Central memory CD8-positive, alpha-beta T cell (primary cell): ENCODE data around the gene ALOX15B.

Experiments used
- ATAC-seq: fragments of 150-1000 bp; cut with Tn5 transposase; replicated peaks from 2 replicates; pipeline ENCODE4 v1.10.0; 2022; ENCODE audit warnings: mild to moderate bottlenecking, moderate FRiP score, moderate number of reproducible peaks; ENCODE audit not compliant: poor library complexity, severe bottlenecking; ENCODE audit errors: extremely low read depth
- DNase-seq, 2 donors: peaks; one replicate each; pipeline ENCODE4 v3.0.0; 2021; ENCODE audit warnings: low spot score in 2 of 2
- H3K27ac Mint-ChIP-seq: one replicate; pipeline ENCODE4 v1.8.0; 2022; ENCODE audit warnings: low read depth, mild to moderate bottlenecking, moderate library complexity, mixed read lengths
- H3K27me3 Mint-ChIP-seq: one replicate; pipeline ENCODE4 v1.8.0; 2022; ENCODE audit warnings: mixed read lengths
- H3K36me3 Mint-ChIP-seq: one replicate; pipeline ENCODE4 v1.8.0; 2022; ENCODE audit warnings: mild to moderate bottlenecking, moderate library complexity, mixed read lengths; ENCODE audit not compliant: insufficient read depth
- H3K4me1 Mint-ChIP-seq: one replicate; pipeline ENCODE4 v1.8.0; 2022; ENCODE audit warnings: mixed read lengths
- H3K4me3 Mint-ChIP-seq: one replicate; pipeline ENCODE4 v1.8.0; 2022; ENCODE audit warnings: mild to moderate bottlenecking, moderate library complexity, mixed read lengths
- H3K9me3 Mint-ChIP-seq: one replicate; pipeline ENCODE4 v1.8.0; 2022; ENCODE audit warnings: mixed read lengths

The ALOX15B gene

DNA sequence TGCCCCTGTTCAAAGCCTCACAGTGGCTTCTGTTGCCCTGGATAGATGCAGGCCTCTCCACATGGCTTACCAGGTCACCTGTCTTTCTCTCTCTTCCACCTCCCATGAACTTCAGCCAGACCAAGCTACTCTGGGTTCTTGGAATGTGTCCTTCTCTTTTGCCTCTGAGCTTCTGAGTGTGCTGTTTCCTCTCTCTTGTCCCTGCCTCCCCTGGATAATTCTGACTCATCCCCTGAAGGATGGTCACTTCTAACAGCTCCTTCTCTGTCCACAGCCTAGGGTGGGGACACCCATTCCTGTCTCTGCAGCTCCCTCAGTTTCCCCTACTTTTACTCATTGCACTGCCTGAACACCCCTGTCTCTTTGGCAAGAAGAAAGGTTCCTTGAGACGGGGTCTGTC is 33.5 kb upstream of the ALOX15B start:
- H3K36me3 Mint-ChIP-seq = no peaks in the 10 kb centered on the region
- no peaks in the 10 kb centered on the region for H3K9me3 Mint-ChIP-seq
- H3K4me3 Mint-ChIP-seq = no peak overlapping the region
- no peak overlapping the region for H3K27ac Mint-ChIP-seq
- ATAC-seq (no peak), DNase-seq (no peak)
- peaks cover 69% of the 10 kb centered on the region for H3K27me3 Mint-ChIP-seq
- H3K4me1 Mint-ChIP-seq = peaks cover 7% of the 10 kb centered on the region

DNA sequence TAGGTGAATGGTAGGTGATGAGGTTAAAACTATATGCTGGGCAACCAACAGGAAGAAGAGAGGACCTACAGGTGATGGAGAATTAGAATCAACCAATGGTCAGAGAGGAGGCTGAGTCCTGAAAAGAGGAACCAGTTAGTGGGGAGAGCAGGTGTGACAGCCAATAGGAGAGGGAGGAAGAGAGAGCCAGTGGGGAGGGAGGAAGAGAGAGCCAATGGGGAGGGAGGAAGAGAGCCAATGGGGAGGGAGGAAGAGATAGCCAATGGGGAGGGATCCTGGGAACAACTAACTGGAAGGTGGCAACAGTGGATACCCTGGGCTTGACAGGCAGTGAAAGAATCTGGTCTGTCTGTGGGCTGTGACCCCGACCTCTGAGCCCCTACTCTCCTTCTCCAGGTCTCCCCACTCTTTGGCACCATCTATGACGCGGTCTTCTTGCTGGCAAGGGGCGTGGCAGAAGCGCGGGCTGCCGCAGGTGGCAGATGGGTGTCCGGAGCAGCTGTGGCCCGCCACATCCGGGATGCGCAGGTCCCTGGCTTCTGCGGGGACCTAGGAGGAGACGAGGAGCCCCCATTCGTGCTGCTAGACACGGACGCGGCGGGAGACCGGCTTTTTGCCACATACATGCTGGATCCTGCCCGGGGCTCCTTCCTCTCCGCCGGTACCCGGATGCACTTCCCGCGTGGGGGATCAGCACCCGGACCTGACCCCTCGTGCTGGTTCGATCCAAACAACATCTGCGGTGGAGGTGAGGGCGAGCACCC is 32.7 kb upstream of the ALOX15B start:
- H3K27ac Mint-ChIP-seq = no peak overlapping the region
- peaks cover 7% of the 10 kb centered on the region for H3K4me1 Mint-ChIP-seq
- H3K27me3 Mint-ChIP-seq = peaks cover 61% of the 10 kb centered on the region
- H3K36me3 Mint-ChIP-seq = no peaks in the 10 kb centered on the region
- DNase-seq (no peak), ATAC-seq (no peak)
- no peak overlapping the region for H3K4me3 Mint-ChIP-seq
- no peaks in the 10 kb centered on the region for H3K9me3 Mint-ChIP-seq

- no peak overlapping the region for H3K4me3 Mint-ChIP-seq
Measured at GRCh38 chr17:8006836-8007680, 31.8 kb upstream of the ALOX15B start.

DNA sequence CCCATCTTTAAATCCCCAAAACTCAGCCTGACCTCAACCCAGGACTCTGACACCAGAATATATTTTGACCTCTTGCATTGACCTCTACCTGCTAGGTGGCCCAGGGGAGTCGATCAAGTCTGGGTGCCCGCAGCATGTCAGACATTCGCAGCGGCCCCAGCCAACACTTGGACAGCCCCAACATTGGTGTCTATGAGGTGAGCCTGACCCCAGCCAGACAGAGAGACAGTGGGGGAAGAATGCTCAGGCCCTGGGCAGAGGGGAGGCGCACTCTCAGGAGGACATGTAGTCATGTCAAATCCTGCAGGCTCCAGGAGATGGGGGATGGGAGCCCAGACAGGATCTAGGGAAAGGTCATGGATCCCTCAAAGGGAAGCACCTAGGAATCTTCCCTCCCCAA is 31.0 kb upstream of the ALOX15B start:
- H3K9me3 Mint-ChIP-seq = no peaks in the 10 kb centered on the region
- H3K4me3 Mint-ChIP-seq = no peak overlapping the region
- ATAC-seq (no peak), DNase-seq (no peak)
- H3K27ac Mint-ChIP-seq = no peak overlapping the region
- H3K27me3 Mint-ChIP-seq = peaks cover 46% of the 10 kb centered on the region
- H3K4me1 Mint-ChIP-seq = no peaks in the 10 kb centered on the region
- H3K36me3 Mint-ChIP-seq = no peaks in the 10 kb centered on the region

More at GRCh38 chr17:8006836-8007680, 31.8 kb upstream of the ALOX15B start:
- DNase-seq (no peak), ATAC-seq (no peak)
- H3K36me3 Mint-ChIP-seq = no peaks in the 10 kb centered on the region
- peaks cover 3% of the 10 kb centered on the region for H3K4me1 Mint-ChIP-seq
- H3K27me3 Mint-ChIP-seq = peaks cover 52% of the 10 kb centered on the region
- H3K9me3 Mint-ChIP-seq = no peaks in the 10 kb centered on the region
- no peak overlapping the region for H3K27ac Mint-ChIP-seq

DNA sequence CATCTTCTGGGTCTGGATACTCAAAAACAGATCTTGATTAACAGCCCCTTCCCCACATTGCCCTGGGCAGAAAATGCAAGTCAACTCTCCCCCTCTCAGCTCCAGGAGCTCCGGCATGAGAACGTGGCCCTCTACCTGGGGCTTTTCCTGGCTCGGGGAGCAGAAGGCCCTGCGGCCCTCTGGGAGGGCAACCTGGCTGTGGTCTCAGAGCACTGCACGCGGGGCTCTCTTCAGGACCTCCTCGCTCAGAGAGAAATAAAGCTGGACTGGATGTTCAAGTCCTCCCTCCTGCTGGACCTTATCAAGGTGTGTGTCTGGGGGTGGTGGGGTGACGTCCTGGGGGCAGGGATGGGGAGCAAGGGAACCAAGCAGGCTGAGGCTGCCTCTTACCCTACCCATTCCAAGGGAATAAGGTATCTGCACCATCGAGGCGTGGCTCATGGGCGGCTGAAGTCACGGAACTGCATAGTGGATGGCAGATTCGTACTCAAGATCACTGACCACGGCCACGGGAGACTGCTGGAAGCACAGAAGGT is 26.7 kb upstream of the ALOX15B start:
- DNase-seq (no peak), ATAC-seq (no peak)
- peaks cover 46% of the 10 kb centered on the region for H3K27me3 Mint-ChIP-seq
- H3K27ac Mint-ChIP-seq = no peak overlapping the region
- no peaks in the 10 kb centered on the region for H3K9me3 Mint-ChIP-seq
- peaks cover 12% of the 10 kb centered on the region for H3K4me1 Mint-ChIP-seq
- no peaks in the 10 kb centered on the region for H3K36me3 Mint-ChIP-seq
- no peak overlapping the region for H3K4me3 Mint-ChIP-seq

DNA sequence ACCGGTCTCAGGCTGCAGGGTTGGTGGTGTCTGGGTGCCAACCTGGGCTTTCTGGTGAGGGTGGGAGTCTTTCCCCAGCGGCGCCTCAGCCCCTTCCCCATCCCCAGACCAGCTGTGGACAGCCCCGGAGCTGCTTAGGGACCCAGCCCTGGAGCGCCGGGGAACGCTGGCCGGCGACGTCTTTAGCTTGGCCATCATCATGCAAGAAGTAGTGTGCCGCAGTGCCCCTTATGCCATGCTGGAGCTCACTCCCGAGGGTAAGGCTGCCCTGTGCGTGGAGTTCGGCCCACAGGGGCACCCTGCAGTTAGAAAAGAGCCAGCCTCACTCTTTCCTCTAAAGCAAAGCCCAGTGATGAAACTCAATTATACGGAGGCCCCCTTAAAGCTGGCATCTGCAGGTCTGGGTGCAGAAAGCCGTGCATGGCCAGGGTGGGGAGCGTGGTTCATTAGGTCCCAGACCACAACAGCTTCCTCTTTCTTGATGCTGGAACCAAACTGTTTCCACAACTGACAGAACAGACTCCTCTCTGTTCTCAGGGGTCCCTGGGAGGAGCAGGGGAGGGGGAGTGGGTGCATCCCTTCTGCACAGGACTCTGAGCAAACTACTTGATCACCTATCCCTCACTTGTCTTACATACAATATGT is 25.7 kb upstream of the ALOX15B start:
- Mint-ChIP-seq H3K36me3 (no peaks in the 10 kb centered on the region), H3K27me3 (peaks cover 39% of the 10 kb centered on the region), H3K27ac (no peak overlapping the region), H3K9me3 (no peaks in the 10 kb centered on the region), H3K4me3 (no peak overlapping the region), H3K4me1 (peaks cover 12% of the 10 kb centered on the region)
- no peak for DNase-seq
- no peak for ATAC-seq

GRCh38 chr17:8013731-8014557 is 24.9 kb upstream of the ALOX15B start:
- Mint-ChIP-seq H3K36me3 (no peaks in the 10 kb centered on the region), H3K4me1 (peaks cover 12% of the 10 kb centered on the region), H3K27me3 (peaks cover 46% of the 10 kb centered on the region), H3K4me3 (no peak overlapping the region), H3K9me3 (no peaks in the 10 kb centered on the region), H3K27ac (no peak overlapping the region)
- DNase-seq = no peak
- ATAC-seq = no peak

DNA sequence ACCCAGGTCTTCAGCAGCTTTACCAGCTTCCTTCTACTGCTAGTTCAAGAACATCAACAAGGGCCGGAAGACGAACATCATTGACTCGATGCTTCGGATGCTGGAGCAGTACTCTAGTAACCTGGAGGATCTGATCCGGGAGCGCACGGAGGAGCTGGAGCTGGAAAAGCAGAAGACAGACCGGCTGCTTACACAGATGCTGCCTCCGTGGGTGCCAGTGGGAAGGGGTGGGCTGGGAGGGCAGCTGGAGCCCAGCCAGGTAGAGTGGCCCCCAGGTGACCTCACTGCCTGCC is 24.4 kb upstream of the ALOX15B start:
- no peaks in the 10 kb centered on the region for H3K9me3 Mint-ChIP-seq
- no peak for ATAC-seq
- H3K27me3 Mint-ChIP-seq = peaks cover 52% of the 10 kb centered on the region
- no peak overlapping the region for H3K4me3 Mint-ChIP-seq
- H3K4me1 Mint-ChIP-seq = peaks cover 12% of the 10 kb centered on the region
- no peak overlapping the region for H3K27ac Mint-ChIP-seq
- DNase-seq = no peak
- no peaks in the 10 kb centered on the region for H3K36me3 Mint-ChIP-seq

GRCh38 chr17:8015236-8015956 is 23.5 kb upstream of the ALOX15B start:
- peaks cover 61% of the 10 kb centered on the region for H3K27me3 Mint-ChIP-seq
- H3K9me3 Mint-ChIP-seq = no peaks in the 10 kb centered on the region
- no peaks in the 10 kb centered on the region for H3K36me3 Mint-ChIP-seq
- no peak overlapping the region for H3K27ac Mint-ChIP-seq
- peaks cover 12% of the 10 kb centered on the region for H3K4me1 Mint-ChIP-seq
- no peak for ATAC-seq
- no peak for DNase-seq
- H3K4me3 Mint-ChIP-seq = no peak overlapping the region

- no peaks in the 10 kb centered on the region for H3K9me3 Mint-ChIP-seq
- no peaks in the 10 kb centered on the region for H3K36me3 Mint-ChIP-seq
- H3K27me3 Mint-ChIP-seq = peaks cover 68% of the 10 kb centered on the region
- peaks cover 12% of the 10 kb centered on the region for H3K4me1 Mint-ChIP-seq
- no peak overlapping the region for H3K27ac Mint-ChIP-seq
- H3K4me3 Mint-ChIP-seq = peak overlapping the region; percentile 72
- DNase-seq (no peak), ATAC-seq (no peak)
Measured at GRCh38 chr17:8015957-8016631, 22.8 kb upstream of the ALOX15B start.

GRCh38 chr17:8016632-8017424 is 22.0 kb upstream of the ALOX15B start:
- H3K27me3 Mint-ChIP-seq = peaks cover 75% of the 10 kb centered on the region
- H3K9me3 Mint-ChIP-seq = no peaks in the 10 kb centered on the region

More at GRCh38 chr17:8016632-8017424, 22.0 kb upstream of the ALOX15B start:
- H3K36me3 Mint-ChIP-seq = no peaks in the 10 kb centered on the region
- peak overlapping the region; percentile 72 for H3K4me3 Mint-ChIP-seq
- DNase-seq = no peak
- no peak overlapping the region for H3K27ac Mint-ChIP-seq
- H3K4me1 Mint-ChIP-seq = peaks cover 12% of the 10 kb centered on the region
- peak; percentile 56 for ATAC-seq
